GM21360 (cell line): ENCODE data around the gene PSPC1.

Experiments
- ATAC-seq: cut with Tn5 transposase; IDR thresholded peaks from one replicate; pipeline ENCODE4 v1.9.1; 2021; ENCODE audit warnings: mild to moderate bottlenecking, moderate library complexity; ENCODE audit not compliant: unreplicated experiment

Gene PSPC1

DNA sequence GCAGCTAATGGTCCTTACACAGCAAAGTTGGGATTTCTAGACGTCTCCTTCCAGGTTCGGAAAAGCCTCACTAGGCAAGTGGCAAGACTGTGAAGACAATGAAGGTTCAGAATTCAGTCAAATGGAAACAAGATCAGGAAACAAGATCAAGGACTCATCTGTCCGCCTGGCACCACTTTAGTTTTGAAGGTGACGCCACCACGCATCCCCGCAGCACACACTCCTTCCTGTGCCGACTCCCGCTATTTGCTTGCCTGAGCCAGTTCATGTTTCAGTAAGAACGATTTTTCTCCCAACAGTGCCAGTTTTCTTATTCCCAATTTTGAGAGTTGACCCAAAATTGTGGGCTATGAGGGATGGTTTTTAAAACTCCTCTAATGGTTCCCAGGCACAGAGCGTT is 107.8 kb downstream of the PSPC1 start:
- ATAC-seq: no peak

DNA sequence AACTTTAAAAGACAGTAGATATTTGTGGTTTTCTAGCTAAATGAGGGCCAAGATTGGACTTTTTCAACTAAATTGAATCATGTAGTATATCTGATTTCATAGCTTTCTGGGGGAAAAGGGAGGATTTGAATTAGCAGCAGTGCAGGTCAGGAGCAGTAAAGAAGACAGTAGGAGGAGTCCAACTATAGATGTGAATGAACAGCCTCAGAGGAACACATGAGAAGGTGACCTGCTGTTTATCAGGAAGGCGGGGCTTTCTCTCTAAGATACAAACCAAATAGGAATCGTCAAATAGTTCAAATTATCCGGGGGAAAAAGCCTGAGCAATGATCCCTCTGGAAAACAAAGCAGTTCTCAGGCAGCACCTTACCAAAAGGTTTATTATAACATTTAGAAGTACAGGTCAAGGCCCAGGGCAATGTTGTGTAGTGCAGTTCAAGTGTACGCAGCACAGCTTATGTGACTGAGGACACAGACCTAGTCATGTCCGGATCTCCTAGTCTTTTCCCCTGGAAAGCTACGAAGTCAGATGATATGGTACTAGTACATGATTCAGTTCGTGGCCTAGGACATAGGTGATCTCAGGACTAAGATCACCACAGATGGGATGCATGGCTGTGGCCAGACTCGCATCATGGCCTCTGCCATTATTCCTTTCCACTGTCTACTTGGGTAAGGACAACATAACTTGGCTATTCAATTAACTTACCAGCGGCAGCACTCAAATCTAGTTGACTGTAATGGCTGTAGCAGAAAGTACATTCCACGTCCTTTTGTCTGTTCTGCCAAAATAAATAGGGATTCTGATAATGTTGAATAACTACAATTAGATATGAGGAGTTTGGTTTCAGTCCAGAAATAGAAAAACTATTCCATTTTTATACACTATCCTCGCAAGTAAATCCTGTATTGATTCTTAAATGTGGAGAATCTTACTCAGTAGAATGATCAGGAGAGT is 109.0 kb downstream of the PSPC1 start:
- no peak for ATAC-seq

DNA sequence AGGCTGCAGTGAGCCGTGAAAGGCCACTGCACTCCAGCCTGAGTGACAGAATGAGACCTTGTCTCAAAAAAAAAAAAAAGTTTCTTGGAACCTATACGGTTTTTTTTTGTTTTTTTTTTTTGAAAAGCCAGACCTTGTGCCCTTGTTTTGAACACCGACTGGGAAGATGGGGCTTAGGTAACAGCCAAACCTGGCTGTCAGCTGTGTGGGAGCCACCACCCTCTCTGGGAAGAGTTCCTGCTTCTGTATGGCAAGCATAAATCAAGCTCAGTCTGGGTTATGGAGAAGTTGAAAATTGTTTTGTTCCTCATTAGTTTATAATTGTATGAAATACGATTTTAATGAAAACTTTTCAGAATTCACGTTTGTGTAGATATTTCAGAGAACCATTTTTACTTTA is 109.8 kb downstream of the PSPC1 start:
- no peak for ATAC-seq

DNA sequence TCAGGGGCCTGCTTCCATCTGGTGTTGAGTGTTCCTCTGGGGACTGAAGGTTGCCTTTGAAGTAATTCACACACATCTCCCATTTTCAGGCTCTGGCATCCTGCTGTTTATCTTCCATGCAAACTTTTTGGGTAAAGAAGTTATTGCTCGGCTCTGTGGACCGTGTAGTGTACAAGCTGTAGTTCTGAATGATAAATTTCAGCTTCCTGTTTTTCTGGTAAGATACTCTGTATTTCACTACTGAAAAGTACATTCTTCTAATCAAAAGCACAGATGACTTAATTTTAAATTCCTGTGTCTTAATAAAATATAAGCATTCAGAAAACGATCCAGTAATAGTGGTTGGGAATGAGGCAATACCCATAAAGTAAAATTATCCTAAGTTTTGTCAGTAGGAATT is 112.6 kb downstream of the PSPC1 start:
- no peak for ATAC-seq

DNA sequence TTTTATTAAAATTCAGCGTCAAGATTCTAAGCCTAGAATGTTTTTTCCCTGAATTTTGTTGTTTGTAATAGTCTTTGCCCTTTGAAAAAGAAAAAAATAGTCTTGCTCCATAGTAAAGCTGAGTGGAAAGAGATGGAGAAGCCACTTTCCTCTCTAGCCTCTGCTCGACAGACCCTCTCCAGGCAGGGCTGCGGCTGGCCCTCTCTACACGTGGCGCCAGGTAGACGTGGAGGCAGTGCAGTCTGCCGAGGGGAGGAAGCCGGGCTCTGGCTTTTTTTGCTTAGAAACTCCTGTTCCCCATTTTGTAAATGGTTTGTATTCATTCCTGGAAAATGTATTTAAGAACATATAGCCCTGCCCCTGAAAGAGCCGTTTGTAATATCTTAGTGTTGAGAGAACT is 114.0 kb downstream of the PSPC1 start:
- ATAC-seq: no peak

DNA sequence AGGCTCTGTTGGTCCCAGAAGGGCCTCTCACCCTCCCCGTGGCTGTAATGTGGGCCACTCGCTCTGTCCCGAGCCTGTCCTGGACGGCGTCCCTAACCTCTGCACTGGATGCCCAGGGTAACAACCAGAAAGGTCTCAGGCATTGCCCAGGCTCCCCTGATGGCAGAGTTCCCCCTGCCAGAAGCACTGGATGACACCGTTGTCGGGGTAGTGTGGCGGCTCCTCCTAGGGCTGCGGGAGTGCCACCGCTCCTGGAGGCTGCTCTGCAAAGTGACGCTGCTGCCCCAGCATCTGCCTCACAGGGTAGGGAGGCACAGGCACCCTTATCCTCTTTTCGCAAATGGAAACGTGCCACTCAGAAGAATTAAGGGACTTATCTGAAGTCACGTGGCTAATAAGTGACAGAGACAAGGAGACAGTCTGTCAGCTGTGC is 117.3 kb downstream of the PSPC1 start:
- ATAC-seq: no peak

DNA sequence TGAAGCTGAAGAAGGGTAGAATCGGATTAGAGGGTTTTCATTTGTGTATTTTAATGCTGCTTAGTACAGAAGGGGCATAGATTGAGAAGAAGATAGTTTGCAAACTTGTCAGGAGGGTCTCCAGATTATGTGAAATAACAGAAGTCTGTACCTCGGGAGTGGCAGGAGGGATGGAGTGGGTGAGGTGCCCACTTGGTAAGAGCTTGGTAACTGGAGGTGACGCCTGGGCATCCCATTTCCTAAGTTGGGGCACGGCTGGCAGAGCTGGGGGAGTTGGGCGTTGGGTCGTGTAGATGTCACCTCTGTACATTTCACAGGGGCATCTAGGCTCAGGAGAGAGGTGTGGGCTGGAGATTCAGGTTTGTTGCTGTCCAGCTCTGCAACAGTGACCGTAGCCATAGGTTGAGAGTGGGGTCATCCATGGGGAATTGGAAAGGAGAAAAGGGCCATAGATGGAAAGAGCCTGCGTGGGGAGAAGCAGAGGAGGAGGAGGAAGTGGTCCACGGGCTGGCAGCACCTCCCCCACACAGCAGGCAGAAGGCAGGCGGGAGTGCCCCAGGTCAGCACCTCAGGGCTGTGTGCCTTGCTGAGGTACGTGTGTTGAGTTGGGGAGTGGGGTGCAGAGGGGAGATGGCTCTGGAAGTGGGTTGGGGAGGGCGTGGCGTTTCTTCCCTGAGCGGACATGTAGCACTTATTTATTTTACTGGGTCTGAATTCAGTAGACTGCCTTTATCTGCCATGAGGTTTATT is 118.1 kb downstream of the PSPC1 start:
- ATAC-seq: no peak

DNA sequence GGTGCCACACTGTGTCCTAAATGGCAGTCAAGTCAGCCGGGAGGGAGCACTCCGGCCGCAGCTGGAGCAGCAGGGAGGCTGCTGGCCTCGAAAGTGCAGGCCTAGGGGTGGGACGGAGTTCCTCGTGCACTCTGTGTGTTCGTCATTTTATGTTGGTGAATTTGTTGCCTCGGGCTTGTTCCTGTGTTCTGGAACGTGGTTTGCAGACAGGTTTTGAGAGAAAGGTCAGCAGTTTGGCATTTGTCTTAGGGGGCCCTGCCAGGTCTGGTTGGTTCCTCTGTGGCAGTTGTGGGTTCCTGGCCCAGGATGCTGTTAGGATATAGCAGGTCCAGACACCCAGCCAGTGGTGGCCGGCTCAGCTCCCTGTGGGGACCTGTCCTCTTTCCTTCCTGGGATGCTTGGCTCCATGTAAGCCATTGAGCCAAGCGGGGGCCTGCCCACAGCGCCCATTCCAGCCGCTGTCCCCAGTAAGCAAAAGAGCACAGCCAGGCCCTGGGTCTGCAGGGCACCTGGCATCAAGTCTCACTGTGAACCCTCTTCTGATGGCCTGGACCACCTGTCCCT is 119.2 kb downstream of the PSPC1 start:
- ATAC-seq: no peak

DNA sequence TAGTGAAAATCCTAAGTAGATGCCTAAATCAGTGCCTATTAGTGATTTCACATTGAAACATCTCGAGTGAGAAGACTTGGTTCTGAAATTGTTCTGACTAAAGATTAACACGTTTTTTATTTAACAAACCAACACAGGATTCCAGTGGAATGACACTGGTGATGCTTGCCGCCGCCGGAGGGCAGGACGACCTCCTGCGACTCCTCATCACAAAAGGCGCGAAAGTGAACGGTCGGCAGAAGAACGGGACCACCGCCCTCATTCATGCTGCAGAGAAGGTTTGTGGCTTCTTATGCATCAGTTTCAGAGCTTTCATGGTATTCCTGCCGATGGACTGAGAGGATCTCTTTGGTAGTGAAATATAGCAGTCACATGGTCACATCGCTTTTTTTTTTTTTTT is 121.2 kb downstream of the PSPC1 start:
- ATAC-seq: no peak

DNA sequence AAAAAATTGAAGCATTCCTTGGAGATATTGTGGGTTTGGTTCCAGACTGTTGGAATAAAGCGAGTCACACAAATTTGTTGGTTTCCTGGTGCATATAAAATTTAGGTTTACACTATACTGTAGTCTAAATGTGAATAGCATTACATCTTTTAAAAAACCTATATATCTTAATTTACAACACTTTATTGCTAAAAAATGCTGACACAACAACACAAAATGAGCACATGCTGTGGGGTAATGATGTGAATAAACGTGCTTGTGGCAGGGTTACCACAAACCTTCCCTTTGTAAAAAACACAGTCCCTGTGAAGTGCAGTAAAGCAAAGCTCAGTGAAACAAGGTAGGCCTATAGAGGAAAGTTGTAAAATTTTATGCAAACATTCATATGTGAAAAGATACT is 121.6 kb downstream of the PSPC1 start:
- ATAC-seq: no peak

DNA sequence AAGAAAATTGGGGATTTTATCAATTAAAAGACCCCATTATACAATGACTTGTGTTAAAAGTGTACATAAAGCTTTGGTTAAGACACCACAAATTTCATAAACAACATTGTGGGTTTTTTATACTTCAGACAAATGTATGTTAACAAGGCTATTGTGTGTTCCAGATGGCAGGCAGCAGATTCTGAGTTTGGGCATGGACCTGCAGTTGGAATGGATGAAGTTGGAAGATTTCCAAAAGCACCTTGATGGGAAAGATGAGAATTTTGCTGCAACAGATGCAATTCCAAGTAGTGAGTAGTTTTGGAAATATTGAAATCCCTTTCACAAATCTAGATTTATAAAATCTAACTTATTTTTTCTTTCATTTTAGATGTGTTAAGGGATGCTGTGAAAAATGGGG is 123.9 kb downstream of the PSPC1 start:
- no peak for ATAC-seq

DNA sequence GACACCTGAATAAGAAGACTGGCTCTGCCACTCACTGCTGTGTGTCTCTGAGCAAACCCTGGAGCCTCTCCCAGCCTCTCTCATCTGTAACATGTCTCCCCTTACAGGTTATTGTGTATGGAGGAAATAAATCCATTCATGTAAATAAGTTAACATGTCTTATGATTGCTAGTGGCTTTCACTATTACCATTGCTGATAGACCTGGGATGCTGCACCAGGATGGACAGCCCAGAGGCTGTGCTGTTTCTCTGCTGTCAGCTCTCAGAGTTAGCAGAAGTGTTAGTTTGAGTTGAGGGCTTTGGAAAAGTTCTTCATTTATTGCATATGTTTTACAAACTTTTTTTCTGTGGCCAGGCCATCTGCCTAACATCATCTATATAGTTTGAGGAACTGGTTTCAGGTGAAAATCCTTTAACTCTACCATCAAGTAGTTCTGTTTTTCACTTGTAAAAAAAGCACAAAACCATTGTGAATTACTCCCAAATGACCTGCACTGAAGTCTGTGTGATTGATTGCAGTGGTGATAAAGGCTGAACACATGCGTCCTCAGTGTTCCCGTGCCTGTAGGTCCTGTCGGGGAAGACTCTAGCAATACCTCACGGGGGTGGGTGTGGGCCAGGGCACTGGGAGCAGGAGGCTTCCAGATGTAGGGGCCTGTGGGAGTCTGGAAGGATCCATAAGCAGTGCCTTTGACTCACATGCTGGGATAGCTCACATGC is 124.7 kb downstream of the PSPC1 start:
- no peak for ATAC-seq
